HG02623 (cell line): ENCODE measurements around the gene CT47A7.
"Not testable (repeated sequence)": the region's sequence is repeated elsewhere in the genome, so short reads cannot be mapped to it uniquely, and the experiment has no call there.

Experiments used
- ATAC-seq: cut with Tn5 transposase; IDR thresholded peaks from one replicate; pipeline ENCODE4 v1.9.1; 2021; ENCODE audit warnings: moderate library complexity; ENCODE audit not compliant: unreplicated experiment

The CT47A7 gene

DNA sequence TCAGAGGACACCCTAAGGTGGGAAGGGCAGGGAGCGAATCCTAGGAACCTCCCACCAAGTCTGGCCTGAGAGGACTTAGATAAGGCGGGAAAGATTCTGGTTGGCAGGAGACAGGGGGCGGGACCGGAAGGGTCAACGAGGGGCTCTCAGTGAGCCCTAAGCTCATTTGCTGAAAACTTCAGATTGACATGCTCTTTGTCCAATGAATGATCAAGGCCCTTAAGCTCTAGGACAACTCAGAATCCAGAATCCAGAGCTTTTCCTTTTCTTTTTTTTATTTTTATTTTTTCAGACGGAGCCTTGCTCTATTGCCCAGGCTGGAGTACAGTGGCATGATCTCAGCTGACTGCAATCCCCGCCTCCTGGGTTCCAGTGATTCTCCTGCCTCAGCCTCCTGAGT lies at the start of gene CT47A7:
TSS of gene CT47A7 (minus strand) at position 101 of the 400 bp plus-strand sequence. CDS start 255 bp downstream, outside the sequence.
- not testable (repeated sequence) for ATAC-seq

- ATAC-seq, result no peak
These were observed 44.2 kb upstream of the CT47A7 start for GRCh38 chrX:121000589-121000988.

DNA sequence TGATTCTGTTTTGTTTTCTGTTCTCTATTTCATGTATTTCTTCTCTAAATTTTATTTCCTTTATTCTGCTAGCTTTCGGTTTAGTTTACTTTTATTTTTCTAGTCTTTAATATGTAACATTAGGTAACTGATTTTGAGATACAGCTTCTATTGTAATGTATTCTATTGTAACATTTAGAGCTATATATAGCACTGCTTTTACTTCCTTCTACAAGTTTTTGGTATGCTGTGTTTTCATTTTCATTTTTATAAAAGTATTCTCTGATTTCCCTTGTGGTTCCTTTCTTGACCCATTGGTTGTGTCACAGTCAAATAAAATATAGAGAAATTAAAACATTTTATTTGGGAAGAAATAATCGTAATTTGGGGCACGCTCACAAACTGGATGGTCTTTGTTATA lies 43.0 kb upstream of the CT47A7 start:
- ATAC-seq, result peak; percentile 64

- not testable (repeated sequence) for ATAC-seq
These were observed 29.3 kb upstream of the CT47A7 start, which contains the start of gene CT47A1 for GRCh38 chrX:120985660-120986059. Gene CT47A1, minus strand, starts transcription at chrX:120985760. Its CDS starts 231 bp downstream, at chrX:120985529.
